PC-9 (cell line): Measurements from ENCODE around the gene WDR88.

Experiments
- EZH2 ChIP-seq: fragments of 200-600 bp; sonication (generic); IDR thresholded peaks from 2 replicates; pipeline ENCODE4 v1.8.0; 2017; ENCODE audit warnings: antibody characterized with exemption, low read depth
- TF ChIP-seq, protein P1 (sequence below): fragments of 200-600 bp; sonication (generic); conservative IDR thresholded peaks from 2 replicates; pipeline ENCODE4 v1.6.1; 2017; ENCODE audit warnings: mixed run types, antibody characterized with exemption, mild to moderate bottlenecking, moderate library complexity

DNA sequence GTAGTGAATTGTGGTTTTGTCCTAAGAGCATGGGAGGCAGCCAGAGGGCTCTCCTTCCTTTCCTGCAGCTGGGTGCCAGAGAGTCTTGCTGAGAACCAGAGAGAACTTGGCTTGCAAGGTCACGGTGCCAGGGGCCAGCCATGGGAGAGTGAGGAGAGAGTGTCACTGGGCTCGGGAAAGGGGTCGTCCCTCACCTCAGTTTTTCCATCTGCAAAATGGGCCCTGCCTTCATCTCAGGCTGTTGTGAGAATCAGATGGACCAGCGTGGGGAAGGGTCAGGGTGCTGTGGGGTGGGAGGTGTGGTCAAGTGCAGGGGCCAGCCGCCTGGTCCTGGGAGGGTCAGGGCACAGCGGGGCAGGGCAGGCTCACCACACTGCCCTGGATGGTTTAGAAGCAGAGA is 69.6 kb downstream of the WDR88 start:
- TF ChIP-seq, protein P1, sequence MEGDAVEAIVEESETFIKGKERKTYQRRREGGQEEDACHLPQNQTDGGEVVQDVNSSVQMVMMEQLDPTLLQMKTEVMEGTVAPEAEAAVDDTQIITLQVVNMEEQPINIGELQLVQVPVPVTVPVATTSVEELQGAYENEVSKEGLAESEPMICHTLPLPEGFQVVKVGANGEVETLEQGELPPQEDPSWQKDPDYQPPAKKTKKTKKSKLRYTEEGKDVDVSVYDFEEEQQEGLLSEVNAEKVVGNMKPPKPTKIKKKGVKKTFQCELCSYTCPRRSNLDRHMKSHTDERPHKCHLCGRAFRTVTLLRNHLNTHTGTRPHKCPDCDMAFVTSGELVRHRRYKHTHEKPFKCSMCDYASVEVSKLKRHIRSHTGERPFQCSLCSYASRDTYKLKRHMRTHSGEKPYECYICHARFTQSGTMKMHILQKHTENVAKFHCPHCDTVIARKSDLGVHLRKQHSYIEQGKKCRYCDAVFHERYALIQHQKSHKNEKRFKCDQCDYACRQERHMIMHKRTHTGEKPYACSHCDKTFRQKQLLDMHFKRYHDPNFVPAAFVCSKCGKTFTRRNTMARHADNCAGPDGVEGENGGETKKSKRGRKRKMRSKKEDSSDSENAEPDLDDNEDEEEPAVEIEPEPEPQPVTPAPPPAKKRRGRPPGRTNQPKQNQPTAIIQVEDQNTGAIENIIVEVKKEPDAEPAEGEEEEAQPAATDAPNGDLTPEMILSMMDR = no peak
- no peak for TF ChIP-seq EZH2
